DOHH2 (cell line): ENCODE data around the gene NEGR1.

Experiments
- H3F3A ChIP-seq: fragments of 200-600 bp; sonication (generic), shearing (Covaris generic); 2 replicates; pipeline ENCODE4 v1.6.0; 2016; ENCODE audit warnings: antibody characterized with exemption, mild to moderate bottlenecking; ENCODE audit not compliant: control insufficient read depth, insufficient read depth
- H3K27ac ChIP-seq: fragments of 200-600 bp; sonication (generic); 2 replicates; pipeline ENCODE4 v1.5.1; 2014; ENCODE audit warnings: low read depth, mild to moderate bottlenecking, low read length, moderate library complexity
- H3K27me3 ChIP-seq: fragments of 200-600 bp; sonication (generic); 2 replicates; pipeline ENCODE4 v1.6.1; 2014; ENCODE audit warnings: mild to moderate bottlenecking, low read length, mixed read lengths; ENCODE audit not compliant: control insufficient read depth
- H3K36me3 ChIP-seq: fragments of 200-600 bp; sonication (generic); 2 replicates; pipeline ENCODE4 v1.6.1; 2014; ENCODE audit warnings: mild to moderate bottlenecking, low read length, moderate library complexity, mixed read lengths; ENCODE audit not compliant: control insufficient read depth
- H3K4me1 ChIP-seq: fragments of 200-600 bp; sonication (generic); 2 replicates; pipeline ENCODE4 v1.6.1; 2014; ENCODE audit warnings: mild to moderate bottlenecking, low read length, mixed read lengths; ENCODE audit not compliant: control insufficient read depth
- H3K4me2 ChIP-seq: fragments of 200-600 bp; sonication (generic); 2 replicates; pipeline ENCODE4 v1.6.0; 2014; ENCODE audit warnings: mild to moderate bottlenecking, low read length, moderate library complexity
- H3K4me3 ChIP-seq: fragments of 200-600 bp; sonication (generic); 2 replicates; pipeline ENCODE4 v1.5.1; 2014; ENCODE audit warnings: mild to moderate bottlenecking, low read length, mixed read lengths
- H3K79me2 ChIP-seq: fragments of 200-600 bp; sonication (generic); 2 replicates; pipeline ENCODE4 v1.6.1; 2014; ENCODE audit warnings: mild to moderate bottlenecking, low read length, mixed read lengths; ENCODE audit not compliant: control insufficient read depth
- H3K9me2 ChIP-seq: fragments of 200-600 bp; sonication (generic); replicated peaks from 2 replicates; pipeline ENCODE4 v1.6.1; 2014; ENCODE audit warnings: mild to moderate bottlenecking, low read length, mixed read lengths; ENCODE audit not compliant: control insufficient read depth
- H3K9me3 ChIP-seq: fragments of 200-600 bp; sonication (generic); 2 replicates; pipeline ENCODE4 v1.6.1; 2014; ENCODE audit warnings: antibody characterized with exemption, low read length, mixed read lengths; ENCODE audit not compliant: control insufficient read depth, insufficient read depth
- H4K20me1 ChIP-seq: fragments of 200-600 bp; sonication (generic); 2 replicates; pipeline ENCODE4 v1.6.0; 2014; ENCODE audit warnings: low read depth, mild to moderate bottlenecking, antibody characterized with exemption, low read length, moderate library complexity; ENCODE audit not compliant: control insufficient read depth, insufficient read depth
- CTCF ChIP-seq: fragments of 200-600 bp; sonication (generic); IDR thresholded peaks from one replicate; pipeline ENCODE4 v1.5.1; 2014; ENCODE audit warnings: antibody characterized with exemption, mild to moderate bottlenecking, low read depth, low read length; ENCODE audit not compliant: poor library complexity, severe bottlenecking
- EZH2phosphoT487 ChIP-seq: fragments of 200-600 bp; sonication (generic); IDR thresholded peaks from 2 replicates; pipeline ENCODE4 v1.6.1; 2017; ENCODE audit warnings: borderline replicate concordance, mild to moderate bottlenecking, antibody characterized with exemption, low read length, moderate library complexity, mixed read lengths

Gene NEGR1

GRCh38 chr1:71618191-71618590 lies 664.1 kb downstream of the NEGR1 start:
- H4K20me1 ChIP-seq = no peaks in the 10 kb centered on the region
- no peaks in the 10 kb centered on the region for H3K4me1 ChIP-seq
- H3K36me3 ChIP-seq = no peaks in the 10 kb centered on the region
- no peaks in the 10 kb centered on the region for H3K79me2 ChIP-seq
- no peak overlapping the region for H3K27ac ChIP-seq
- H3K27me3 ChIP-seq = no peaks in the 10 kb centered on the region
- H3K4me2 ChIP-seq = no peak overlapping the region
- H3K4me3 ChIP-seq = no peak overlapping the region
- TF ChIP-seq CTCF = no peak
- no peak for TF ChIP-seq EZH2phosphoT487
- H3K9me2 ChIP-seq = no peaks in the 10 kb centered on the region
- H3K9me3 ChIP-seq = no peaks in the 10 kb centered on the region
- no peaks in the 10 kb centered on the region for H3F3A ChIP-seq

GRCh38 chr1:71610476-71610875 lies 671.9 kb downstream of the NEGR1 start:
- TF ChIP-seq EZH2phosphoT487 = no peak
- TF ChIP-seq CTCF = no peak
- Histone ChIP-seq H3F3A (no peaks in the 10 kb centered on the region), H3K9me2 (no peaks in the 10 kb centered on the region), H4K20me1 (no peaks in the 10 kb centered on the region), H3K4me1 (no peaks in the 10 kb centered on the region), H3K4me2 (no peak overlapping the region), H3K27me3 (no peaks in the 10 kb centered on the region), H3K79me2 (no peaks in the 10 kb centered on the region), H3K4me3 (no peak overlapping the region), H3K27ac (no peak overlapping the region), H3K36me3 (no peaks in the 10 kb centered on the region), H3K9me3 (peaks cover 3% of the 10 kb centered on the region; the same call in 1 of the 2 replicates)

GRCh38 chr1:71603044-71603776 lies 679.1 kb downstream of the NEGR1 start:
- no peaks in the 10 kb centered on the region for H3K9me2 ChIP-seq
- peaks cover 3% of the 10 kb centered on the region; the same call in 1 of the 2 replicates for H3F3A ChIP-seq
- no peaks in the 10 kb centered on the region for H3K79me2 ChIP-seq
- peaks cover 47% of the 10 kb centered on the region for H3K4me1 ChIP-seq
- H3K4me3 ChIP-seq = peak overlapping the region; percentile 16; the same call in 1 of the 2 replicates
- no peaks in the 10 kb centered on the region for H4K20me1 ChIP-seq
- H3K4me2 ChIP-seq = peak overlapping the region; percentile 21
- H3K27me3 ChIP-seq = no peaks in the 10 kb centered on the region
- TF ChIP-seq EZH2phosphoT487 (no peak), CTCF (no peak)
- H3K27ac ChIP-seq = peak overlapping the region; percentile 62
- no peaks in the 10 kb centered on the region for H3K36me3 ChIP-seq
- H3K9me3 ChIP-seq = peaks cover 3% of the 10 kb centered on the region; the same call in 1 of the 2 replicates
